HG02973 (cell line): ENCODE data around the gene NR5A1.

ENCODE experiments used
- ATAC-seq: cut with Tn5 transposase; IDR thresholded peaks from one replicate; pipeline ENCODE4 v1.9.1; 2021; ENCODE audit warnings: moderate library complexity; ENCODE audit not compliant: unreplicated experiment

The NR5A1 gene

DNA sequence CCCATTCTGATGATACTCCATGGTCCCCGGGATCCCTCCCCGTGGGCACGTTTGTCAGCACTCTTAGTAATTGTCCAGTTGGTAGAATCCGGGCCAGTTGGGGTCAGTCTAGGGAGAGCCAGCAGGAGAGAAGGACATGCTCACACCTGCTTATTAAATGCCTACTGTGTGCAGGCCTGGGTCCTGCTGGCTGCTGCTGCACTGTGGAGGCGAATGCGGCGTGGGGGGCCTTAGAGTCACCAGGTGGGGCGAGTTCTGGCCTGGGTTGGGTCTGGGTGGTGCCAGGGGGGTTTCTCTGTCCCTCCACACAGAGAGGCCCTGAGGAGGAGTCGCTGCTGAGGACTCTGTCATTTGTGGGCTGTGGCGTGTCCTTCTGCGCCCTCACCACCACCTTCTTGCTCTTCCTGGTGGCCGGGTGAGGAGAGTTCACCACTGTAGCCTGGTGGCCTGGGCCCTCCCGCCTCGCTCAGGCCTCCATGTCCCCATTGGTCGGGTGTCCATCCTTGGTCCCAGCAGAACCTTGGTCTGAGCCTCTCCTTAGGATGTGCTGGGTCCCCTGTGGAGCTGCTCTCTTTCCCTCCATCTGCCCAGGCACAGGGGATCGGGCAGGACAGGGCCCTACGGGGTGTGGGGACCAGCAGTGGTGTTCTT, 39.7 kb downstream of the NR5A1 start:
- no peak for ATAC-seq

GRCh38 chr9:124465736-124466135, 41.5 kb downstream of the NR5A1 start:
- no peak for ATAC-seq

DNA sequence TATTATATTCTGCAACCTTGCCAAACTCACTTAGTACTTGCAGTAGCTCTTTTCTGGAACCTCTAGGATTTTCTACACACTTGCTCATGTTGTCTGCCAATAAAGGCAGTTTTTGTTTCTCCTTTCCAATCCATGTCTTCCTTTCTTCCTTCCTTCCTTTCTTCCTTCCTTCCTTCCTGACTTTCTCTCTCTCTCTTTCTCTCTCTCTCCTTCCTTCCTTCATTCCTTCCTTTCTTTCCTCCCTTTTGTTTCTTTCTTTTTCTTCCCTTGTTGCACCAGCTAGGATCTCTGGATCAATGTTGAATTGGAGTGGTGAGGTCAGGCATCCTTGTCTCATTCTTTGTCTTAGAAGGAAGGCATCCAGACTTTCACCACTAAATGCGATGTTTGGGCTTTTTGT, 44.5 kb downstream of the NR5A1 start:
- no peak for ATAC-seq

- ATAC-seq: no peak
These were observed 48.8 kb downstream of the NR5A1 start for GRCh38 chr9:124458441-124458840.

DNA sequence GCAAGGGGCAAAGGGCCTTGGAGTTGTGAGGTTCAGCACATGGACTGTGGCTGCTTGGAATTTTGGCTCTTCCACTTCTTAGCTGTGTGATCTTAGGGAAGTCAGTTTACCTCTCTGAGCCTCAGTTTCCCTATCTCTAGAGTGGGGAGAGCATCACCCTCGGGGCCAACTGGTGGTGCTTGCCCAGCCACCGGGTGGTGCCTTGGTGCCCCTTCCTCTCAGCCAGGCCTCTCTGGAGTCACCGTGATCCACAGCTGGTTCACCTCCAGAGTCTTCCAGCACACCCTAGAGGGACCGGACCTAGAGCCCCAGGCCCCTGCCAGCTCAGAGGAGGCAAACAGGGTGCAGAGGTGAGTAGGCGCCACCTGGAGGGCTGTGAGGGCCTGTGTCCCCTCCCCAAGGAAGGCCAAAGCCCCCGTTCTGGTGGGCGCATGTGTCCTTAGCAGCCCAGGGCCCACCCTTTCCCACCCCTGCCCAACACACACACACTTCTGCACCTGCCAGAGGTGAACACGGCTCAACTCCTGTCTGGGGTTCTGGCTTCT, 49.2 kb downstream of the NR5A1 start:
- no peak for ATAC-seq

DNA sequence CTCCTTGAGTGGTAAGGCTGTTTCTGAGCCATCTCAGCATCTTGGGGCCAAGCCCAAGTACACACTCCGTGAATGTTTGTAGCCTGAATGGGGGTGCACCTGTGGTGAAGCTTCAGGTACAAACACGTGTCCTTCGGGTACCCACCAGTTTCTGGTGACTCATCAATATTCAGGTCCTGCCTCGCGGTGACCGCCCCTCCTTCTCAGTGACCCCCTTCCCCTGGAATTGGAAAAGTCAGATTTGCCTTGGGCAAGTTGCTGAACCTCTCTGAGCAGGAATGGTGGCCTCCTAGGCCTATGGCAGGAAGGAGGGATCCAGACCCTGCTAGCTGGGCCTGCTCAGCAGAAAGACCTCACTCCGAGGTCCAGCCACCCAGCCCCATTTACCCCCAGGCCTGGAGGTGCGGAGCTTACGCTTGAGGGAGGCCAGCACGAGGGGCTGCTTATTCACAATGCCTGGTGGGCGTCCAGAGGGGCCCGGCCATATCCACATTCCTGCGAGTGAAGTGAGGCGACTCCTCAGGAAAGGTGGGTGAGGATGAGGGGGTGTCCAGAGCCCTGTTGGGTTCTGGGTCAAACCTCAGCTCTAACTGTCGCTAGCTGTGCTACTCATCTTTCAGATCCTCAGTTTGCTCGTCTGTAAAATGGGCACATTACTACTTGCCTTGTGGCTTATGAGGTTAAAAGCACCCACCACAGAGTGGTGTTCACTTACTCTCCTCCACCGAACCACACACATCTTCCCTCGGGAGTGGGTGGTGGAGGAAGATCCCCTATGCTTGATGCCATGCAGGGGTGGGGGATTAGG, 49.9 kb downstream of the NR5A1 start:
- ATAC-seq: no peak

DNA sequence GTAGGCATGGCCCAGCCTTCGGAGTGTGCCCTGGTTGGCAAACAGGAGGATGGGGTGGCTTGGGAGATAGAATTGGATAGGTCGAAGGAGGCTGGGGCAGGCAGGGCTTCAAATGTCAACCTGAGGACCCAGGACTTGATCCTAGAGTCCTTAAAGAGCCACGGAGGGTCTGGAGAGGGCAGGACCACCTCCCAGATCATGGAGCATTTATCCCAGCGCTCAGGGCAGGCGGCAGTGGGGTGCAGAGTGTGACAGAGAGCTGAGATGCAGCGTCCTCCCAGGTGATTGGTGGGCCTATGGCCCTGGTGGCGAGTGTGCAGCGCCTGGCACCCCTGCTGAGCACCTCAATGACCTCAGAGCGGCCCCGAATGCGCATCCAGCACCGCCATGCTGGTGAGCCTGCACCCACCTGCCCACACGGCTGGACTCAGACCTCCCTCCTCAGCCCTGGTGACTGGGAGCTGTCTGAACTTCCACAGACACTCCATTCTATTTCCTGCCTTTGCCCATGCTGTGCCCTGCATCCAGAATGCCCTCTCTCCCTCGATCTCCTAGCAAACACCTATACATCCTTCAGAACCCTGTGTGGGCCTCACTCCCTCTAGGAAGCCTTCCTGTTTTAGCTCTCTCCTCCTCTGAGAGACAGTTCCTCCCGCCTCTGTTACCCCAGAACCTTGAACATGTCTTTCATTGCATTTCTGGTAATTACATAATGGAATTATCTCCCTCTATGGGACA, 50.7 kb downstream of the NR5A1 start:
- ATAC-seq: no peak

GRCh38 chr9:124455820-124456219, 51.4 kb downstream of the NR5A1 start:
- ATAC-seq: no peak

- no peak for ATAC-seq
These were observed 52.3 kb downstream of the NR5A1 start for GRCh38 chr9:124454791-124455443.

DNA sequence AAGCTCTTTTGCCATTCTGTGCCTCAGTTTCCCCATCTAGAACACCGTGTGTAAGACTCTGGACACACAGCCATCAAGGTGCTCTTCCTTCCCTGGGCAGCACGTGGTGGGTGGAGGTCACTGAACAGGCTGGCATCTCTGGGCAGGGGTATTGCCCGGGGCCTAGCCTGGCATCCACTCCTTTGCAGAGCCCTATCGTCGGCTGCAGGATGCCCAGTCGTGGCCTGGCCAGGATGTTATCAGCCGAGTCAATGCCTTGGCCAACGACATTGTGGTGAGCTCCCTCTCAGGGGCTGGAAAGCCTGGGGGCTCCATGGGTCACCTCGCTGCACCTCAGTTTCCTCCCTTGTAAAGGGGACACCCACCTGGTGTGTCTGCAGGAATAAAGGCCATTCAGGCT, 52.9 kb downstream of the NR5A1 start:
- ATAC-seq: no peak

GRCh38 chr9:124453586-124454191, 53.5 kb downstream of the NR5A1 start:
- no peak for ATAC-seq

DNA sequence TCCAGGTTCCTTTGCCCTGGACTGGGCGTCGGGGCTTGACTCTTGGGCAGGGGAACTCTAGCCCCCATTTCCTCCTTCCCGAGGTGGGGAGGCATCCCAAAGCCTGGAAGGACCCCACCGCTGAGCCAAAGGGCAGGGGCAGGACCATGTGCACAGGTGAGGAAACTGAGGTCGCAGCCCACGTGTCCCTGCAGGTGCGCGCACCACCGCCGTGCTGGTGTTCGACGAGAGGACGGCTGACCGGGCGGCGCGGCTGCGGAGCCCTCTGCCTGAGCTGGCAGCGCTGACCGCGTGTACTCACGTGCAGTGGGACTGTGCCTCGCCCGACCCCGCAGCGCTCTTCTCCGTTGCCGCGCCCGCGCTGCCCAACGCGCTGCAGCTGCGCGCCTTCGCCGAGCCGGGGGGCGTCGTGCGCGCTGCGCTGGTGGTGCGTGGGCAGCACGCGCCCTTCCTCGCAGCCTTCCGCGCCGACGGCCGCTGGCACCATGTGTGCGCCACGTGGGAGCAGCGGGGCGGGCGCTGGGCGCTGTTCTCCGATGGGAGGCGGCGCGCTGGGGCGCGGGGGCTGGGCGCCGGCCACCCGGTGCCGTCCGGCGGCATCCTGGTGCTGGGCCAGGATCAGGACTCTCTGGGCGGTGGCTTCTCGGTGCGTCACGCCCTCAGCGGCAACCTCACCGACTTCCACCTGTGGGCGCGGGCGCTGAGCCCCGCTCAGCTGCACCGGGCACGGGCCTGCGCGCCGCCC, 54.2 kb downstream of the NR5A1 start:
- no peak for ATAC-seq

DNA sequence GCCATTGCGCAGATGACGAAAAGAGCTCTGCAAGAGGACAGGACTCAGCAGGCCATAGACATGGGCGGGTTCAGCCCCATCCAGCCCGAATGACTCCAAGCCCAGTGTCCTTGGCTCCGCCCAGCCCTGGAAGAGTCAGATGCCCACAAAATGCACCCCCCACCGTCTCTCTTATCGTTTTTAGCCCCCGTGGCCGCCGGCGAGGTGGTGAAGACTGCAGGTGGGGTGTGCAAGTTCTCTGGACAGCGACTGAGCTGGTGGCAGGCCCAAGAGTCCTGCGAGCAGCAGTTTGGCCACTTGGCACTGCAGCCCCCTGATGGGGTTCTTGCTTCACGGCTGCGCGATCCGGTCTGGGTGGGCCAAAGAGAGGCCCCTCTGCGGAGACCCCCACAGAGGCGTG, 54.9 kb downstream of the NR5A1 start:
- ATAC-seq: no peak

DNA sequence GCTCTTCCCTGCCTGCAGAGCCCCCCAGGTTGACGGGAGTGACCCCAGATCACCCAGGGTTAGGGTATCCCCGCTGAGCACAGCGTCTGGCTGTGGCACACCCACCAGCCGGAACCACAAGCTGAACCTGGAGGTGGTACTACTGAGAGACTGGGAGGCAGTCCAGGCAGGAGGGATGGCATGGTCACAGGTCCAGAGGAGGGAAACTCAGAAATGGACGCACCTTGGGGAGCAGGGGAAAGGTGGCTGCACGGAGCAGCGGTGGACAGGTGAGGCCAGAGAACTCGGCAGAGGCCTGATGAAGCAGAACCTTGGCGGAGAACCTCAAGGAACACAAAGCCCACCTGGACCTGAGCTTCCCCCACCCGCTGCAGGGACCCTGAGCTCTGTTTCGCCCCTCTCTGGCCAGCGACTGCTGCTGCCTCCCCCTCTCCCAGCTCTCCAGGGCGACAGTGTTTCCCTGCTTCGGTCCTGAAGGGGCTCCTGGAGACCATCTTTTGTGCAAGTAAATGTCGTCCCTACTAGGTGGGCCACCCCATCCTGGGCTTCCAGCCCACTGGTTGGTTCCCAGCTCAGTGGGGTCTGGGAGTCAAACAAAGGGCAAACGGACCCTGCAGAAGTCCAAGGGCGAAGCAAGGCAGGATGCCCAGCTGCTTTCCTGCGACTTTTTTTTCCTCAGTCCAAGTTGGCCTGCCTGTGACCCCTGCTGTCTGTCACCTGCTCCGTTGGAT, 56.1 kb downstream of the NR5A1 start:
- no peak for ATAC-seq

DNA sequence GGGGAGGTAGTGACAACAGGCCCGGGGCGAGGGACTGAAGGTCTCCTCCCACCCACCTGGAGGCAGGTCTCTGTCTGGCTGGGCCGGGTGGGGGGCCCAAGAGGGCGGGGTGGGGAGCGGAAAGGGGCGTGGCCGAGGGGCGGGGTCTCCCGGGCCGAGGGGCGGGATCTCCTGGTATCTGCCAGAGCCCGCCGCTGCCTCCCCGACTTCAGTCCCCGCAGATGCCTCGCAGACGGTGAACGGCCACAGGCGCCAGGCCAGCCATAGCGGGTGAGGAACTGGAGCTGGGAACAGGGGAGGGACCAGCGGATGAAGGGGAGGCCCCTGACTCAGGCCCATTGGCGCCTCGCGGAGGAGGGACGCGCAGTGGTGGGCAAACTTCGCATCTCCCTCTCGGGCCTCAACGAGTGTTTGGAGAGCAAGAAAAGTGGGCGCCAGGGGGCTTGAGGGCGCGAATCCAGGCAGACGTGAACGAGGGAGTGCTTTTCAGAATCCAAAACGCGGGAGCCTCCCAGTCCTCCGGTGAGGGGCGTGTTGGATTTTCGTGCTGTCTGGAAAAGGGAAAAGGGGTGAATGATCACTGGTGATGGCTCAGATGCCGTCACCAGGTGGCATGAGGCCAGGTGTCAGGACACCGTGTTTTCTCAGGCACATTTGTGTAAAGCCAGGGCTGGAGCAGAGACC, 56.8 kb downstream of the NR5A1 start, which contains the start of gene ADGRD2:
TSS of gene ADGRD2 (plus strand) at position 211 of the 684 bp plus-strand sequence. CDS start 1,216 bp downstream, outside the sequence.
- ATAC-seq: no peak

DNA sequence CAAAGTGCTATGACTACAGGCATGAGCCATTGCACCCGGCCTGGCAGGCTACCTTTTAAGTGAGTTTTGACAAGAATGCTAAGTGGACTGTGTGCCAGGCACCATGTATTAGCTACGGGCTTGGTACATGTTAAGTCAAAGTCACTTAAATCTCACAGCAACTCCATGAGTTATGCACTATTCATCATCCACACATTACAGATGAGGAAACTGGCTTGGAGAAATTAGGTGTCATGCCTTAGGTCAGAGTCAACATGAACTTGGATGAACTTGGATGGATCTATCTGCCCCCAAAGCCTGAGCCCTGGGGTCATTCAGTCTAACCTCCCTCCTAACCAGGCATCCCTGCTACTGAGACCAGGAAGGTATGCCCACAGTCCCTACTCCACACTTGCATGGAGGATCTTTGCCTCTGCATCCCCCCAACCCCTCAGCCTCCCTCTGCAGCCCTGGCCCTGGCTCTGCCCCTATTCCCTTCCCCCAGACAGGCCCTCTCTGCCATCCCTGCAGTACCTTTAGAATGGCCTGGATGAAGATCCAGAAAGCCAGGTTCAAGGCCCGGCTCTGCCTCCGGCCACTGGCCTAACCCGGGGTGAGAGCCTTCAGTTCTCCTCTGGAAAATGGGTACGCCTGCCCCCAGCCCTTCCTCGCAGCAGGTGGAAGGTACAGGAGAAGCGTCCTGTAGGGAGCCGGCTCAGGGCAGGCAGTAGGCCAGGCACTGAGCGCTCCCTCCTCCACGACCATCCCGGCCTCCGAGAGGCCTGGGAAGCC, 57.6 kb downstream of the NR5A1 start:
- ATAC-seq: no peak

GRCh38 chr9:124448019-124448418, 59.2 kb downstream of the NR5A1 start:
- no peak for ATAC-seq

GRCh38 chr9:124447297-124447661, 59.9 kb downstream of the NR5A1 start:
- no peak for ATAC-seq
